Endothelial cell of umbilical vein (primary cell): ENCODE data around the gene ITPRID2. TPM values are rescaled to one million over a fixed set of nuclear protein-coding genes. Genes with fewer than 3 reads are reported as not detected.

Experiments used
- BruUV-seq: library from RNA; stranded (reverse); fragments of 400-500 nt; replicated peaks from 2 replicates; lab custom pipeline; 2021; lab: Mats Ljungman, UMichigan
- CTCF ChIA-PET: fragments of 300-600, 350-600 bp; sonication (Branson Sonifier 250); formaldehyde crosslinking; loops from one replicate; lab custom pipeline; 2021; ENCODE audit warnings: antibody characterized with exemption, inconsistent platforms; lab: Charles Lee
- POLR2A ChIA-PET: fragments of 300-600, 350-600 bp; sonication (Branson Sonifier 250); formaldehyde crosslinking; loops from one replicate; lab custom pipeline; 2021; ENCODE audit warnings: antibody characterized with exemption, inconsistent platforms; lab: Charles Lee
- DNase-seq: peaks from one replicate; pipeline ENCODE4 v3.0.0-alpha.2; 2011; ENCODE audit warnings: low read depth, low spot score
- FAIRE-seq: peaks from 2 replicates; lab custom pipeline; 2011; peaks lifted over from hg19 to GRCh38; lab: Jason Lieb, UNC
- H2AFZ ChIP-seq: 2 replicates; pipeline ENCODE4 v1.6.0; 2012; ENCODE audit warnings: low read depth, low read length, control low read depth, inconsistent platforms
- H3K27ac ChIP-seq: 2 replicates; pipeline ENCODE4 v1.5.1; 2011; ENCODE audit warnings: low read depth, mild to moderate bottlenecking, control low read depth, low read length, moderate library complexity; ENCODE audit not compliant: insufficient read depth
- H3K27me3 ChIP-seq, 2 experiments: 2 replicates each; pipeline versions ENCODE4 v1.6.0 to v1.6.1; 2011; ENCODE audit warnings: low read length in 2 of 2, mixed read lengths in 1 of 2; ENCODE audit not compliant: control insufficient read depth in 2 of 2, insufficient read depth in 2 of 2
- H3K36me3 ChIP-seq, 2 experiments: 2 replicates in 1 of 2; 3 replicates in 1 of 2; pipeline ENCODE4 v1.5.1; 2011; ENCODE audit warnings: low read length in 2 of 2, mild to moderate bottlenecking in 1 of 2, moderate library complexity in 1 of 2; ENCODE audit not compliant: control insufficient read depth in 2 of 2, insufficient read depth in 2 of 2; ENCODE audit errors: extremely low read depth in 1 of 2
- H3K4me1 ChIP-seq: 3 replicates; pipeline ENCODE4 v1.5.1; 2011; ENCODE audit warnings: mild to moderate bottlenecking, low read length; ENCODE audit not compliant: control insufficient read depth, insufficient read depth; ENCODE audit errors: extremely low read depth
- H3K4me2 ChIP-seq: 2 replicates; pipeline ENCODE4 v1.6.1; 2011; ENCODE audit warnings: low read length, control low read depth, mixed read lengths; ENCODE audit not compliant: insufficient read depth
- H3K4me3 ChIP-seq, 3 experiments: fragments of 200-600 bp in 1 of 3; sonication (generic), shearing (Covaris generic) in 1 of 3; replicated peaks in 1 of 3; 2 replicates each; pipeline ENCODE4 v1.5.1; 2011 to 2016; ENCODE audit warnings: control low read depth in 3 of 3, low read length in 3 of 3, mild to moderate bottlenecking in 2 of 3, inconsistent platforms in 1 of 3, low read depth in 1 of 3, moderate library complexity in 1 of 3; ENCODE audit not compliant: insufficient read depth in 1 of 3
- H3K79me2 ChIP-seq: 2 replicates; pipeline ENCODE4 v1.6.0; 2012; ENCODE audit warnings: low read length, inconsistent platforms; ENCODE audit not compliant: control insufficient read depth, insufficient read depth
- H3K9ac ChIP-seq: replicated peaks from 2 replicates; pipeline ENCODE3; 2011; ENCODE audit warnings: low read length, control low read depth; ENCODE audit not compliant: insufficient read depth; ENCODE audit errors: extremely low read depth
- H3K9me1 ChIP-seq: replicated peaks from 3 replicates; pipeline ENCODE4 v1.6.0; 2011; ENCODE audit warnings: mild to moderate bottlenecking, low read length; ENCODE audit not compliant: control insufficient read depth, insufficient read depth; ENCODE audit errors: extremely low read depth
- H3K9me3 ChIP-seq: replicated peaks from 2 replicates; pipeline ENCODE4 v1.5.1; 2012; ENCODE audit warnings: low read length, inconsistent platforms; ENCODE audit not compliant: control insufficient read depth, insufficient read depth
- H4K20me1 ChIP-seq: replicated peaks from 2 replicates; pipeline ENCODE3; 2011; ENCODE audit warnings: mild to moderate bottlenecking, low read length; ENCODE audit not compliant: control insufficient read depth, insufficient read depth; ENCODE audit errors: extremely low read depth
- CTCF ChIP-seq, 2 donors: IDR thresholded peaks; 1 replicate in 1 of 2; 2 replicates in 1 of 2; pipeline ENCODE4 v1.5.1; 2011; ENCODE audit warnings: low read length in 2 of 2, mild to moderate bottlenecking in 2 of 2, moderate library complexity in 2 of 2, control low read depth in 1 of 2, inconsistent platforms in 1 of 2, low read depth in 1 of 2; ENCODE audit not compliant: insufficient read depth in 1 of 2; ENCODE audit errors: extremely low read depth in 1 of 2
- EZH2 ChIP-seq: IDR thresholded peaks from 2 replicates; pipeline ENCODE4 v1.6.1; 2012; ENCODE audit warnings: borderline replicate concordance, low read depth, mild to moderate bottlenecking, moderate library complexity, low read length, inconsistent platforms; ENCODE audit not compliant: severe bottlenecking
- FOS ChIP-seq: IDR thresholded peaks from 2 replicates; pipeline ENCODE4 v1.6.1; 2011; ENCODE audit warnings: mild to moderate bottlenecking, low read length, moderate library complexity, borderline replicate concordance; ENCODE audit not compliant: insufficient read depth
- GATA2 ChIP-seq: IDR thresholded peaks from 2 replicates; pipeline ENCODE4 v1.7.0; 2011; ENCODE audit warnings: low read depth, mild to moderate bottlenecking, moderate library complexity, mixed read lengths, low read length; ENCODE audit not compliant: insufficient read length, insufficient read depth
- JUN ChIP-seq: IDR thresholded peaks from 2 replicates; pipeline ENCODE4 v1.6.1; 2011; ENCODE audit warnings: borderline replicate concordance, low read depth; ENCODE audit not compliant: insufficient read length, insufficient read depth
- MAX ChIP-seq: IDR thresholded peaks from 2 replicates; pipeline ENCODE4 v1.6.1; 2011; ENCODE audit not compliant: insufficient read depth, insufficient read length
- MYC ChIP-seq: IDR thresholded peaks from one replicate; pipeline ENCODE4 v1.6.1; 2011; ENCODE audit warnings: mild to moderate bottlenecking, low read depth, low read length
- POLR2A ChIP-seq: IDR thresholded peaks from 2 replicates; pipeline ENCODE4 v1.6.1; 2012; ENCODE audit warnings: low read depth, mild to moderate bottlenecking, control low read depth, low read length
- POLR2AphosphoS5 ChIP-seq: IDR thresholded peaks from 2 replicates; pipeline ENCODE4 v1.6.1; 2012; ENCODE audit warnings: low read depth, mild to moderate bottlenecking, control low read depth, low read length, moderate library complexity; ENCODE audit not compliant: insufficient read depth
- dilution Hi-C: fragments of 300-500 bp; cut with MboI; formaldehyde crosslinking; loops from one replicate; pipeline ENCODE4 v1.15.0; 2019; ENCODE audit warnings: low sequenced_read_pairs; ENCODE audit not compliant: extremely low pct_ligation_motif_present
- intact Hi-C: fragments of 100-400 bp; cut with micrococcal nuclease; formaldehyde crosslinking; loops from one replicate; pipeline ENCODE4 v1.10.0; 2022
- polyA plus RNA-seq, 4 experiments: library from polyadenylated mRNA; depleted of rRNA in 3 of 4; stranded (reverse) in 3 of 4; unstranded in 1 of 4; fragments of >200 nt; gene quantifications; 2 replicates each; pipeline versions ENCODE4 v1.2.1 to v1.2.3, GENCODE V29; 2011 to 2012; ENCODE audit warnings: missing spikeins in 1 of 4
- total RNA-seq: library from RNA; stranded (reverse); gene quantifications from 2 replicates; pipeline ENCODE4 v1.2.3, GENCODE V29; 2021

ITPRID2 gene
- total and polyA plus RNA-seq, 2 donors (not counting 3 experiments of a cell fraction or from before 2014, with no cell fraction given): 37.6 to 272 TPM

GRCh38 chr2:181970160-181970794 lies 78.7 kb downstream of the ITPRID2 start:
- DNase-seq (no peak), FAIRE-seq (no peak)
- ChIA-PET POLR2A (no interaction called here), CTCF (no interaction called here)
- Histone ChIP-seq H3K27me3 (no peaks in the 10 kb centered on the region), H3K9ac (no peak overlapping the region), H3K27ac (no peak overlapping the region), H3K36me3 (no peaks in the 10 kb centered on the region), H2AFZ (no peak overlapping the region), H3K9me1 (no peaks in the 10 kb centered on the region), H3K79me2 (no peaks in the 10 kb centered on the region), H3K4me2 (no peak overlapping the region), H3K9me3 (no peaks in the 10 kb centered on the region), H4K20me1 (no peaks in the 10 kb centered on the region), H3K4me3 (no peak overlapping the region), H3K4me1 (no peaks in the 10 kb centered on the region)
- no peak for TF ChIP-seq CTCF (IDR thresholded peaks at IDR 0.05; ENCODE audit: extremely low read depth in 1 of 2, insufficient read depth in 1 of 2, low read depth in 1 of 2, low read length in 2 of 2)
- dilution Hi-C loops: no loop called here
- BruUV-seq: no TSS peak
- intact Hi-C loops: loop anchor here (5.0 kb wide), 1 partner anchor 107 kb away; no protein-coding TSS in a partner anchor

DNA sequence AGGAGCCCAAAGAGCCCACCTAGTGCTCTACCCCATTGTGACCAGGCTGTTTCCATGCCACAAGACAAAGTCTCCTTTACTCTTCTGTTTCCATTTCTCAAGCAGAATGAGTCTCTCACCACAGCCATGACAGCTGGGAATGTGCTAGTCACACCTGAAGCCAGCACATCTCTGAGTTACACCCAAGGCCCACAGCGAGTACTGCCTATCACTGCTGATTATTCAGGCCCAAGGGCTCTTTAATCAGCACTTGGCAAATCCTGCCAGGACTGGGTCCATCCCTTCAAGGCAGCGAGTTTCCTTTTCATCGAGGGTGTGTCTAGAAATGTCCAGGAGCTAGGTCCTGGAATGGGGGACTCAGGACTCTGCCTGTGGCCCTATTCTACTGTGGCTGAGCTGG lies 79.5 kb downstream of the ITPRID2 start:
- Histone ChIP-seq H3K4me3 (no peak overlapping the region), H3K27ac (no peak overlapping the region), H3K79me2 (no peaks in the 10 kb centered on the region), H3K9me3 (no peaks in the 10 kb centered on the region), H3K4me1 (no peaks in the 10 kb centered on the region), H3K4me2 (no peak overlapping the region), H2AFZ (no peak overlapping the region), H3K27me3 (no peaks in the 10 kb centered on the region), H3K9ac (no peak overlapping the region), H4K20me1 (no peaks in the 10 kb centered on the region), H3K36me3 (no peaks in the 10 kb centered on the region), H3K9me1 (no peaks in the 10 kb centered on the region)
- no peak for DNase-seq
- no TSS peak for BruUV-seq
- intact Hi-C loops: loop anchor here (5.0 kb wide), 1 partner anchor 106 kb away; no protein-coding TSS in a partner anchor
- ChIA-PET CTCF (no interaction called here), POLR2A (no interaction called here)
- TF ChIP-seq POLR2A (no peak), EZH2 (no peak), CTCF (IDR thresholded peaks at IDR 0.05; ENCODE audit: extremely low read depth in 1 of 2, insufficient read depth in 1 of 2, low read depth in 1 of 2, low read length in 2 of 2) (no peak), MAX (no peak), POLR2AphosphoS5 (no peak), GATA2 (no peak), MYC (no peak), JUN (no peak), FOS (no peak)
- dilution Hi-C loops: no loop called here
- FAIRE-seq: no peak
